H1 (cell line): ENCODE data around the gene DOK1. TPM values are rescaled to one million over a fixed set of nuclear protein-coding genes. Genes with fewer than 3 reads are reported as not detected.

Source experiments
- CTCF ChIA-PET: fragments of 300-600 bp; sonication (Branson Sonifier 250); formaldehyde crosslinking; loops from one replicate; lab custom pipeline; 2021; ENCODE audit not compliant: partially characterized antibody; lab: Charles Lee
- POLR2A ChIA-PET: fragments of 300-600 bp; sonication (Branson Sonifier 250); formaldehyde crosslinking; loops from one replicate; lab custom pipeline; 2021; ENCODE audit warnings: inconsistent platforms; ENCODE audit not compliant: partially characterized antibody; lab: Charles Lee
- DNase-seq, 2 experiments: peaks; one replicate each; pipeline versions ENCODE4 v3.0.0 to v3.0.0-alpha.2; 2010 to 2022; ENCODE audit warnings: low spot score in 2 of 2, low read depth in 1 of 2, mixed read lengths in 1 of 2
- FAIRE-seq: peaks from 2 replicates; lab custom pipeline; 2011; peaks lifted over from hg19 to GRCh38; lab: Jason Lieb, UNC
- H2AFZ ChIP-seq: 2 replicates; pipeline ENCODE4 v1.8.1; 2012; ENCODE audit warnings: low read length, inconsistent platforms
- H2AK5ac ChIP-seq: 2 replicates; pipeline ENCODE4 v1.6.1; 2013; ENCODE audit warnings: low read depth, low read length
- H2BK120ac ChIP-seq: replicated peaks from 2 replicates; pipeline ENCODE3; 2013; ENCODE audit warnings: low read depth, low read length, inconsistent platforms
- H2BK12ac ChIP-seq: 2 replicates; pipeline ENCODE4 v1.6.1; 2013; ENCODE audit warnings: low read depth, low read length
- H2BK15ac ChIP-seq: 2 replicates; pipeline ENCODE4 v1.6.1; 2013; ENCODE audit warnings: low read length
- H2BK20ac ChIP-seq: 2 replicates; pipeline ENCODE4 v1.6.1; 2013; ENCODE audit warnings: low read length
- H2BK5ac ChIP-seq: 2 replicates; pipeline ENCODE4 v1.6.1; 2013; ENCODE audit warnings: low read depth, low read length
- H3K14ac ChIP-seq: 2 replicates; pipeline ENCODE4 v1.6.1; 2013; ENCODE audit warnings: inconsistent platforms; ENCODE audit not compliant: insufficient read length
- H3K18ac ChIP-seq: 2 replicates; pipeline ENCODE4 v1.6.1; 2013; ENCODE audit warnings: low read length; ENCODE audit errors: extremely low read depth
- H3K23ac ChIP-seq: 2 replicates; pipeline ENCODE4 v1.6.1; 2013; ENCODE audit warnings: inconsistent platforms; ENCODE audit not compliant: insufficient read length
- H3K23me2 ChIP-seq: 2 replicates; pipeline ENCODE4 v1.6.1; 2013; ENCODE audit warnings: low read depth, low read length
- H3K27ac ChIP-seq: 2 replicates; pipeline ENCODE4 v1.6.1; 2011; ENCODE audit warnings: low read depth, low read length, inconsistent platforms
- H3K27me3 ChIP-seq, 4 experiments: replicated peaks in 1 of 4; 1 replicate in 1 of 4; 2 replicates in 3 of 4; pipeline versions ENCODE4 v1.6.1 to v1.8.1; 2011 to 2013; ENCODE audit warnings: low read length in 3 of 4, mild to moderate bottlenecking in 3 of 4, inconsistent platforms in 2 of 4, mixed read lengths in 2 of 4, moderate library complexity in 1 of 4; ENCODE audit not compliant: control insufficient read depth in 3 of 4, insufficient read depth in 3 of 4; ENCODE audit errors: extremely low read depth in 1 of 4
- H3K36me3 ChIP-seq, 4 experiments: 2 replicates each; pipeline versions ENCODE4 v1.6.1 to v1.8.1; 2011 to 2013; ENCODE audit warnings: mild to moderate bottlenecking in 4 of 4, low read length in 3 of 4, moderate library complexity in 2 of 4, control low read depth in 1 of 4, inconsistent platforms in 1 of 4; ENCODE audit not compliant: insufficient read depth in 4 of 4, control insufficient read depth in 2 of 4
- H3K4ac ChIP-seq: replicated peaks from 2 replicates; pipeline ENCODE3; 2013; ENCODE audit warnings: low read length, low read depth, mixed read lengths, inconsistent platforms; ENCODE audit not compliant: insufficient read length
- H3K4me1 ChIP-seq, 4 experiments: replicated peaks in 1 of 4; 1 replicate in 1 of 4; 2 replicates in 3 of 4; pipeline versions ENCODE4 v1.6.1 to v1.8.1; 2011 to 2013; ENCODE audit warnings: low read length in 3 of 4, inconsistent platforms in 2 of 4, mixed read lengths in 1 of 4; ENCODE audit not compliant: insufficient read depth in 4 of 4, control insufficient read depth in 3 of 4
- H3K4me2 ChIP-seq, 2 experiments: 2 replicates each; pipeline versions ENCODE4 v1.6.1 to v1.8.1; 2011 to 2013; ENCODE audit warnings: low read depth in 2 of 2, low read length in 2 of 2, control low read depth in 1 of 2, inconsistent platforms in 1 of 2, mild to moderate bottlenecking in 1 of 2; ENCODE audit not compliant: insufficient read depth in 1 of 2
- H3K4me3 ChIP-seq, 4 experiments: fragments of 200-600, 300-600 bp in 1 of 4; sonication (generic), shearing (Covaris generic), sonication (Bioruptor Twin) in 1 of 4; 2 replicates each; pipeline versions ENCODE4 v1.5.1 to v1.8.1; 2011 to 2016; ENCODE audit warnings: low read length in 4 of 4, low read depth in 3 of 4, control low read depth in 2 of 4, inconsistent platforms in 2 of 4, mild to moderate bottlenecking in 2 of 4, mixed read lengths in 1 of 4, moderate library complexity in 1 of 4; ENCODE audit not compliant: insufficient read depth in 2 of 4; ENCODE audit errors: extremely low read depth in 1 of 4
- H3K56ac ChIP-seq: replicated peaks from 2 replicates; pipeline ENCODE3; 2013; ENCODE audit warnings: low read depth, mild to moderate bottlenecking, mixed read lengths, low read length, inconsistent platforms; ENCODE audit not compliant: insufficient read length
- H3K79me1 ChIP-seq: 2 replicates; pipeline ENCODE4 v1.6.1; 2013; ENCODE audit warnings: low read depth, low read length, control low read depth
- H3K79me2 ChIP-seq, 2 experiments: 2 replicates each; pipeline versions ENCODE4 v1.6.1 to v1.8.1; 2012 to 2013; ENCODE audit warnings: low read length in 2 of 2, mild to moderate bottlenecking in 2 of 2, inconsistent platforms in 1 of 2; ENCODE audit not compliant: insufficient read depth in 2 of 2, control insufficient read depth in 1 of 2
- H3K9ac ChIP-seq, 4 experiments: replicated peaks in 1 of 4; 1 replicate in 1 of 4; 2 replicates in 3 of 4; pipeline versions ENCODE4 v1.6.1 to v1.8.1; 2011 to 2013; ENCODE audit warnings: low read depth in 3 of 4, low read length in 3 of 4, control low read depth in 2 of 4, mild to moderate bottlenecking in 2 of 4, moderate library complexity in 2 of 4, inconsistent platforms in 1 of 4; ENCODE audit errors: extremely low read depth in 1 of 4
- H3K9me3 ChIP-seq, 2 experiments: 2 replicates each; pipeline versions ENCODE4 v1.6.1 to v1.8.1; 2012 to 2013; ENCODE audit warnings: mild to moderate bottlenecking in 2 of 2, moderate library complexity in 2 of 2, control low read depth in 1 of 2, inconsistent platforms in 1 of 2, low read depth in 1 of 2, low read length in 1 of 2, mixed read lengths in 1 of 2; ENCODE audit not compliant: insufficient read depth in 2 of 2
- H4K20me1 ChIP-seq, 2 experiments: replicated peaks in 1 of 2; 2 replicates each; pipeline versions ENCODE3 to v1.8.1; 2011 to 2013; ENCODE audit warnings: inconsistent platforms in 2 of 2, low read length in 2 of 2, mild to moderate bottlenecking in 1 of 2; ENCODE audit not compliant: insufficient read depth in 2 of 2, control insufficient read depth in 1 of 2
- H4K5ac ChIP-seq: 2 replicates; pipeline ENCODE4 v1.6.1; 2013; ENCODE audit warnings: low read length, low read depth, mixed read lengths, inconsistent platforms; ENCODE audit not compliant: insufficient read length
- H4K8ac ChIP-seq: 2 replicates; pipeline ENCODE4 v1.8.0; 2013; ENCODE audit warnings: mild to moderate bottlenecking, moderate library complexity, low read length, inconsistent platforms; ENCODE audit not compliant: insufficient read depth; ENCODE audit errors: extremely low read depth
- H4K91ac ChIP-seq: replicated peaks from 2 replicates; pipeline ENCODE3; 2013; ENCODE audit warnings: low read length, mixed read lengths, inconsistent platforms; ENCODE audit not compliant: insufficient read length
- CHD2 ChIP-seq: IDR thresholded peaks from 2 replicates; pipeline ENCODE4 v1.6.1; 2012; ENCODE audit warnings: low read length, improper control_type of control experiment
- HDAC6 ChIP-seq: IDR thresholded peaks from one replicate; pipeline ENCODE4 v1.7.1; 2012; ENCODE audit warnings: low read depth, mild to moderate bottlenecking, inconsistent platforms, low read length, moderate library complexity
- NANOG ChIP-seq: IDR thresholded peaks from 2 replicates; pipeline ENCODE4 v1.6.1; 2011; ENCODE audit warnings: low read length, low read depth, mild to moderate bottlenecking, inconsistent platforms; ENCODE audit not compliant: insufficient read depth, poor library complexity, severe bottlenecking
- WGBS, 2 experiments: shearing (Covaris generic) in 1 of 2; methylation state at CpG; one replicate each; pipeline versions ENCODE4 v1.1.6 to v1.1.7; 2013 to 2015; ENCODE audit warnings: low lambda C conversion rate in 2 of 2, mixed read lengths in 2 of 2, inconsistent platforms in 1 of 2, low coverage in 1 of 2, missing lambda C conversion rate in 1 of 2; ENCODE audit not compliant: insufficient replicate concordance in 2 of 2, insufficient coverage in 1 of 2, insufficient read length in 1 of 2; ENCODE audit errors: extremely low coverage in 1 of 2, missing lambda C conversion rate in 1 of 2; 5-methylcytosine and 5-hydroxymethylcytosine counted together
- polyA plus RNA-seq, 7 experiments: library from polyadenylated mRNA; depleted of rRNA in 3 of 7; stranded (reverse) in 5 of 7; unstranded in 2 of 7; fragments of >200 nt in 5 of 7; fragments of 200-250 nt in 2 of 7; gene quantifications; 1 replicate in 5 of 7; 2 replicates in 1 of 7; 4 replicates in 1 of 7; pipeline versions ENCODE4 v1.2.1 to v1.2.3, GENCODE V29; 2011 to 2013; ENCODE audit warnings: missing spikeins in 2 of 7, mixed read lengths in 2 of 7
- total RNA-seq: library from RNA; stranded (reverse); fragmentation: NEBNext Ultra II Directional; extraction: Animal tissue kit (Norgen Biotek cat#: 25700); gene quantifications from 2 replicates; pipeline ENCODE4 v1.2.1, GENCODE V29; 2021

The DOK1 gene
- total and polyA plus RNA-seq, 2 of the 8 experiments (the other 6 are each of a cell fraction or from before 2014, with no cell fraction given), result 11.0 to 14.3 TPM

GRCh38 chr2:74562126-74562775 lies 7.7 kb downstream of the DOK1 start:
- H3K4me2 ChIP-seq, result no peak overlapping the region
- CTCF ChIA-PET, result interaction anchor here (0.9 to 7.5 kb wide), 2 partner anchors 25 kb away, joined by 4 to 56 read pairs; no protein-coding TSS in a partner anchor
- TF ChIP-seq HDAC6 (no peak), NANOG (no peak), CHD2 (no peak)

More at GRCh38 chr2:74562126-74562775, 7.7 kb downstream of the DOK1 start:
- DNase-seq, result no peak
- no peak overlapping the region for H3K4ac ChIP-seq
- H3K18ac ChIP-seq, result no peak overlapping the region
- no peaks in the 10 kb centered on the region for H3K23me2 ChIP-seq
- H4K5ac ChIP-seq, result no peak overlapping the region
- peaks cover 0 to 9% (median 3%) of the 10 kb centered on the region in 4 experiments; a peak in 3 of 7 replicates for H3K27me3 ChIP-seq
- no peak overlapping the region for H3K14ac ChIP-seq
- no peak for FAIRE-seq
- H2BK20ac ChIP-seq, result no peak overlapping the region
- H4K20me1 ChIP-seq, result no peaks in the 10 kb centered on the region
- no peaks in the 10 kb centered on the region for H3K79me2 ChIP-seq
- 83% methylated on average over 7 of the region's 7 CpGs; no CpG with 5 or more reads in 1 of the 2 experiments for WGBS, 2 experiments
- no peak overlapping the region for H4K91ac ChIP-seq
- no peak overlapping the region for H2BK15ac ChIP-seq
- no peak overlapping the region for H3K9ac ChIP-seq
- no peak overlapping the region for H2AFZ ChIP-seq
- no peak overlapping the region for H3K56ac ChIP-seq
- no peak overlapping the region for H2BK120ac ChIP-seq
- H2BK12ac ChIP-seq, result peak overlapping the region; percentile 71; the same call in 1 of the 2 replicates
- H4K8ac ChIP-seq, result no peak overlapping the region
- no peak overlapping the region for H3K27ac ChIP-seq
- H2BK5ac ChIP-seq, result no peak overlapping the region; the same call in 1 of the 2 replicates
- H3K79me1 ChIP-seq, result 0 out of 2 replicates have a peak, but pooled peaks cover 2% of the 10 kb centered on the region
- H2AK5ac ChIP-seq, result no peak overlapping the region
- H3K23ac ChIP-seq, result no peak overlapping the region
- H3K9me3 ChIP-seq, result no peaks in the 10 kb centered on the region
- no peaks in the 10 kb centered on the region for H3K36me3 ChIP-seq
- H3K4me3 ChIP-seq, result no peak overlapping the region
- POLR2A ChIA-PET, result no interaction called here
- peaks cover 0 to 6% (median 2%) of the 10 kb centered on the region in 4 experiments; a peak in 5 of 7 replicates for H3K4me1 ChIP-seq
